HG03175 (cell line): ENCODE data around the gene RASGRP1.
A peak's percentile ranks its signal among the peaks of the same experiment; 100 is the strongest.

Experiments
- ATAC-seq: cut with Tn5 transposase; IDR thresholded peaks from one replicate; pipeline ENCODE4 v1.9.1; 2021; ENCODE audit warnings: mild to moderate bottlenecking, moderate library complexity; ENCODE audit not compliant: unreplicated experiment

The RASGRP1 gene

DNA sequence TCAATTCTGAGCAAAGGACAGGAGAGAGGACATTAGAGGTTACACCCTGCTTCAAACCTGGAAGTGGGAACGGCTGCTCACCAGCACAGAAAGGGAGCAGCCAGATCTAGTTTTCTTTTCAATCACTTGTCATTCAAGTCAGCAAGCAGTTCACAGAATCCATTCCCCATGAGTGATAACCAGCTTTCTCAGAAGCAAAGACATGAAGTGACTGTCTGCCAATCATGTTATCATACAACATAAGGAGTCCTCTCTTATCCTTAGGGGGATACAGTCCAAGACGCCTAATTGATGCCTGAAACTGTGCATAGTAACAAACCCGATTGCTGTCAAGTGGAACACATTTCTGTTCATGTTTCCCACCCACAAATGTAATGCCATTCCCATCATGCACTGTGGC, 56.0 kb downstream of the RASGRP1 start:
- no peak for ATAC-seq

DNA sequence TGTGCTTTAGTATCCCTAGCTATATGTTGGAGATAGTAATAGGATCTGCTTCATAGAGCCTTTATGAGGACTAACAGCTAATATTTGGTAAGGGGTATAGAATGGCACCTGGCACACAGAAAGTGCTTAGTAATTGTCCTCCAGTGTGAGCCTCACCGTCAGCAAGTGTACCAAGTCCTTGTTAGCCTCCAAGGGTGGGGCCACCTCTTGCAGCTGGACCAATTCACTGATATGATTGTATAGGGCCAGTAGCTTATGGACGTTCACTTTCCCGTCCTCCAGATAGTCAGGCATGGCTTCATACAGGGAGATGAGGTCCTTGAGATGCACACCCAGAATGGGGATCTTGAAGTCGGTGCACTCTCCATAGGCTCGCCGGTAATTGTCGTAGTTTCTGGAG, 57.0 kb downstream of the RASGRP1 start:
- no peak for ATAC-seq

DNA sequence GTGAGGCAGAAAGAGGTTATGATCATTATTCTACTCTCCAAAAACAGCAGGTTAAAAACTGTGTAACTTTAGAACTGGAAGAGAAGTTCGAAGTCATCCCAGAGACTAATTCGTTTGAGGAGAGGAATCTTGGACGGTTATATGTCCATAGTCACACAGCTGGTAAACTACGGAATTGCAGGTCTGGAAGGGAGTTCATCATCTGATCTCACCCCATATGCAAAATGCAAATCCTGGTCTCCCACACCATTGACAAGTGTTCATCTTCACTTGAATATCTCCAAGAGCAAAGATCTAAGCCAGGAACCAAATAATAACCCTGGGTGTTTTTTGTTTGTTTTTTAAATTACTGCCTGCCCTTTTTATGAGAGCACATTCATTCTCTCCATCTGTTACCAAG, 57.6 kb downstream of the RASGRP1 start:
- ATAC-seq: no peak

DNA sequence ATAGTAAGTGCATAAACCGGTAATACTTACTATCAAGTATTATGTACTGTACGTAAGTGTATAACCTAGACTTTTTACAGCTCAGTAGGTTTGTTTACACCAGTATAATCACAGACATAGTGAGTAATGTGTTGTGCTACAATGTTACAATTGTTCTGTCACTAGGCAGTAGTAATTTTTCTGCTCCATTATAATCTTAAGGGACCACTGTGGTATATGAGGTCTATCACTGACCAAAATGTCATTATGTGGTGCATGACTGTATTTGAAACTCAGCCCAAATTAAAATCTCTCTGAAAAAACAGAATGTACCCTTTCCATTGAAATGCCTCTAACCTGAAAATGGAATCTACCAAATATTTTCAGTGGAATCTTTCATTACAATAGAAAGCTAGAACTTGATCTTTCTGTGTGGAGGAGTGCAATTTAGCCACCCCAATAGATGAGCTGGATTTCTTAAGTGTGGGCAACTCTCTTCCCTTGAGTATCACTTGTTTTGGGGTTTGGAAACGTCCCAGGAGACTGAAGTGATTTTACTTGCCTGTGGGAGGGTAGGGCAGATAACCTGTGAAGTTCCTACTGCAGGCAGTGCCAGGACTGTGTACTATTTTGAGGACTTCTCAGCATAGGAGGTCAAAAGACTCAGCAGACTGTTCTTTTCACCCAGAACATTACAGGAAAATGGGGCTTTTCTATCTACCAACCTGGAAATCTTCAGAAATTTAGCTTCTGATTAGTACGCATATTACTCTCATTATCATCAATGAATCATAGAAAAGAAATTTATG, 59.7 kb downstream of the RASGRP1 start:
- ATAC-seq: no peak

DNA sequence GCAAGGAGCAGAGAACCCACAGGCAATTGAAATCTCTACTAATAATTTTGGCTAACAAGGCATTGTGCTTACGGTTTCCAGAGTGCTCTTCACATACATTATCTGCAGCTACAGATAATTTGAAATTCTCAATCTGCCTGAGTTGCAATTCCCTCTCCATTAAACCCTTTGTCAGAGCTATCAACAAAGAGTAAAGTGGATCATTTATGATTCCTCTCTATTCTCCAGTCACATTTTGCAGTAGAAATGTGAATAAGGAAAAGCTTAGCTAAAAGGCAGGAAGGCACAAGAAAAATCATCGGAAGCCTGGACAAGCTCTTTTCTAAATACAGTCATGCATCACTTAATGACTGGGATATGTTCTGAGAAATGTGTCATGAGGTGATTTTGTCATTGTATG, 61.1 kb downstream of the RASGRP1 start:
- no peak for ATAC-seq

DNA sequence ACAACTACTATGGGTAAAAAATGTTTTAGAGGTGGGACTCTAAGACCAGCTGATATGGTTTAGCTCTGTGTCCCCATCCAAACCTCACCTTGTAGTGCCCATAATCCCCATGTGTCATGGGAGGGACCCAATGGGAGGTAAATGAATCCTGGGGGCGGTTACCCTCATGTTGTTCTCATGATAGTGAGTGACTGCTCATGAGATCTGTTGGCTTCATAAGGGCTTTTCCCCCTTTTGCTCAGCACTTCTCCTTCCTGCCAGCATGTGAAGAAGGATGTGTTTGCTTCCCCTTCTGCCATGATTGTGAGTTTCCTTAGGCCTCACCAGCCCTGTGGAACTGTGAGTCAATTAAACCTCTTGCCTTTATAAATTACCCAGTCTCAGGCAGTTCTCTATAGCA, 65.0 kb downstream of the RASGRP1 start:
- no peak for ATAC-seq

DNA sequence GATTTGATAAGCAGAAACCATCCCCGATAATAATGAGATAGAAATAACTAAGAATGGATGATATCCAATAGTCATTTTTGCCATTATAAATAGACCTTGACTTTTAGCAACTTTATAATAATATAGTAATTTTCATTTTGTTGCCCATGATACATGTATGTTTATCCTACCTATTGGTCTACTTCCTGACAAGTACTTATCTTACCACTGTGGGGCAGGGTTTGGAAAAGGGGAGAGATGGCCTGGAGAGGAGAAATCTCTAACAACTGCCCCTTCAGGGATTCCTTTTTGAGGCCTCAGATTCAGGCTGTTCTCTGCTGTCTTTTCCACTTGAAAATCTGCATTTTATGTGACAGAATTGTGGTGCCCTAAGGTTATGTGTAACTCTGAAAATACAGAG, 68.5 kb downstream of the RASGRP1 start:
- ATAC-seq: no peak

DNA sequence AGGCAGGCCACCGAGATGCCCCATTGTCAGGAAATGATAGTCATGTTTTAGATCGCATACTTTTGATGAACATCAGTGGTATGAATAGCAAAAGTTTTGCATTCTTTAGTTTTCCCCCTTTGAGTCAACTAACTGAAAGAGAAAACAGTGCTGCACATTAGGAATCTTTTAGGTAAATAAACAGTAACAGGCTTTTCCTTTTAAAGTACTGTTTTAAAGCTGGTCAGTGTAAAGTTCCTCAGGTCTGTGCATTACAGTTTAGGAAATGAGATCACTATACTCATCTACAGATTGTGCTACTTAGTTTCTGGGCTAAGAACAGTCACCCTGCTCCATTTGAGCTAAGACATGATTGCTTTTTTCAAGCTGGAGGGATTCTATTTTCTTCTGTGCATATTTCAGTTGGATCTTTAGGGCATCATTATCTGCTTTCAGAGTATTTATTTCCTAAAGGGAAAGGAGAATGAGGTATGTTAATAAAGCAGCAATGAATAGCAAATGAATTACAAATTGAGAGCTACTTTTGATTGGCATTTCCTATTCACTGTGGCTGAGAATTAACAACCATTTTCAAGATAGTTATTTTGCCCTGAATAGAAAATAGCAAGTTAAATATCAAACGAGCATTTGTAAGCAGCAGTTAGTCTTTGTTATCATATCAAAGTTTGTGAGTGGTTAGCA, 74.2 kb downstream of the RASGRP1 start:
- no peak for ATAC-seq

DNA sequence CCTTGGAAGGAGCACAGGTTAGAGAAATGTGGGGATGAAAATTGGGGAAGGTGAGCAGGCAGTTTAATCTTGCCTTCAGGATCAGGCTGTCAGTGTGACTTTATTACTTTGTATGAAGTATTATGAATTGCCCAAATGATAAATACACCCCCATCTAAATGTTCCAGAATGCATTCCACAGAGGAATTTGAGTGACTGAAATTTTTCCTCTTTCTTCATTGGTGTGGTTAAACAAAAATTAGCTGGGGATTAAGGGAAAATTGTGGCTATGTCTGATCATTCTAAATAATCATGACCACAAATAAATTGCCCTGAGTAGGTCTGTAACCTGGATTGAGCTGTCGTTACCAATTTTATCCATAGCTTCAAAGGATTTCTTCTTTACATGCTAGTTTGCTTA, 77.2 kb downstream of the RASGRP1 start:
- ATAC-seq: no peak

DNA sequence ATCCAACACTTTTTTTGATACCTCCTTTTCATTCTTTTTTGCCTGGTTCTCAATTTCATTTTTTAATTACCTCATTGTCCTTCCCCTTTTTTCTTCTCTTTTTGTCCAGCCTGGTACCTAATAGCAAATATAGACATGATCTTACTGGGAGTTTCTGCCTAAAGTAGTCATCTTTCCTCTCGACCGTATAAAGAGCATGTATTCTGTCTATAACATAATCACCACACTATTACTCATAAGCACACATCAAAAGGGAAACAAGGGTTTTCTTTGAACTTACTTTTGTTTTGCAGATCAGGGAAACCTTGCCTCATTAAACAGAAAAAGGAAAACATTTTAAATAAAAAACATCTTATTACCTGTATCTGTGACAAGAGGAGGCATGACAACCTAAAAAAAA, 77.7 kb downstream of the RASGRP1 start:
- no peak for ATAC-seq

DNA sequence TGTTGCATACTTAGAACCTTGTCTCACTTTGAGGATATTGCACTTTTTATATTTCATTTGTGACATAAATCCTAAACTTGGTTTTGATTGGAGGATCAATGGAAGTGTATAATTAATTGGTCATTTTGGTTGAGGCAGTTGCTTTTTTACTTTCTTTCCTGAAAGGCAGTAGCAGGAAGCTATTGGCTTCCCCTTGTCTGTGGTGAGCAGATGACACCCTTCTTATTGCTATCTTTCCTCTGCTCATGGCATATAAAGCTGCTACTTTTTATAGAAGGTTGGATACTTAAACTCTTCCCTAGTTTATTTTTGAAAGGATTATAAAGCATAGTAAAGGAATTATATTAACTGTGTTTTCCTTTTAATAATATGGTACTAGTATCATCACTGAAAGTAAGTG, 82.0 kb downstream of the RASGRP1 start:
- ATAC-seq: no peak

DNA sequence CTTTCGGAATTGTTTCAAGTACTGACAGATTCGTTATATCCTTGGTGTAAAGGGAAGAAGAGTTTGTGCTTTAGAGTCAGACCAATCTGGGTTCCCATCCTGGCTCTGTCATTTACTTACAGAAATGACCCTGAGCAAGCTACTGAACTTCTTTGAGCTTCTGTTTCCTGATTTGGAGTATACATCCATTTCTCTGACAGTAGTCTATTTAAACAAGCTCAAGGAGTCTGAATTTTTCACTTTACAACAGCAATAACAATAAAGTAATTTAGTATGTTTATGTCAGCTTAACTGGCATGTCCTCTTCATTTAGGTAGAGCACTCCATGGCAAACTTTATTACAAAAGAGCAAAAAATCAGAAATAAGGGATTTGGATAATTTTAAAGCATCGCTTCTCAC, 82.9 kb downstream of the RASGRP1 start:
- ATAC-seq: no peak

DNA sequence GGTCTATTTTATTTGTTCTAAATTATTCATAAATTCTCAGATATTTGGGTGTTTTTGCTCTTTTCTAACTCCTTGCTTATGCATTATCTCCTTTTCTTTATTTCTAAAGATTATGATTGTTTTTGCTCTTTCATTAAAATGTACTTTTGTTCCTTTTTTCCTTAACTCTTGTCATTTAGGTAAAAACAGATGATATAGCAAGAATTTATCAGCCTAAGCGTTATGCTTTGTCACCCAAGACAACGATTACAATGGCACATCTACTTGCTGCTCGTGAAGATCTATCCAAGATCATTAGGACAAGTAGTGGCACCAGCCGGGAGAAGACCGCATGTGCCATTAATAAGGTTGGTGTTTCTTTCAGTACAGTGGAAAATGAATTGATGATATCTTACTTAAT, 83.5 kb downstream of the RASGRP1 start:
- ATAC-seq: no peak

DNA sequence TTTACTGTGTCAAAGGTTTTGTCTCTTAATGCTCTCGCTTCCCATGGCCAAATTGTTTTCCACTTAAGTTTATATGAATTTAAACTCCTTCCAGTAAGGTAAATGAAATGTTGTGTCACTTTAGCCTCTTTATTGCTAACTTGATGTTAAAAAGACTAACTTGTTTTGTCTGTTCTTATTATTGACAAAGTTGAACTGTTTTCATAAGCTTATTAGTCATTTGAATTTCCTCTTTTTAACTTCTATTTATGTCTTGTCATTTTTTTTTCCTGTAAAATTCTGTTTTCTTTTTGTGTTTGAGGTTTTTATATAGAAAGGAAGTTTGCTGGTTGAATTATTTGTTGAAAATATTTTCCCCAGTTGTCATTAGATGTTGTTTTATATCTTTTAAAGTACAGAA, 84.9 kb downstream of the RASGRP1 start:
- ATAC-seq: no peak

DNA sequence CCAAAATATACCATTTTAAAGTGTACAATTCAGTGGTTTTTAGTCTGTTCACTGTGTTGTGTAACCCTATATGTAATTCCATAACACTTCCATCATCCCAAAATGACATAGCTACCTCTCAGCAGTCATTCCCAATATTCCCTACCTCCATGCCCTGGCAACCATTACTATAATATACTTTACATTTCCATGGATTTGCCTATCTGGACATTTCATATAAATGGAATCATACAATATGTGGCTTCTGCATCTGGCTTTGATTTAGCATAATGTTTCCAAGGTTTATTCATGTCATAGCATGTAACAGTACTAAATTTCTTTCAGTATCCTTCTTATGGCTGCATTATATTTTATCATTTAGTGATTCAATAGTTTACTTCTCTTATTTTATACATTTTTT, 85.3 kb downstream of the RASGRP1 start:
- ATAC-seq: no peak

DNA sequence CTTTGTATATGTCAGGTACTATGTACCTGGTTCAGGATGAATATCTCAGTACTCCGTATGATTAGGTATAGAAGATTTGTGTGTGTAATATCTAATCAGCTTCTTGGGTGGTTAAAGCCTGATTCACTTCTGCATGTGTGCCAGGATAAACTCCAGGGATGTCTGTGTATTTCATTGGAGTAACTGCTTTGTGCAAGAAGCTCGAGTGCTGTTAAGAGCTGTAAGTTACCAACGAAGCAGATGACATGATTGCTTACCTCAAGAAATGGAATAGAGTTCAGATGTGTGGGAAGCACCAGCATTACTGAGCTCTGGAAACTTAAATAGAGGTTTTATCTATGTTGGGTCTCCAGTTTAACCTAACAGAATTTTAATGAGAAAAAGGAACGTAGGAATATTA, 87.0 kb downstream of the RASGRP1 start:
- no peak for ATAC-seq

DNA sequence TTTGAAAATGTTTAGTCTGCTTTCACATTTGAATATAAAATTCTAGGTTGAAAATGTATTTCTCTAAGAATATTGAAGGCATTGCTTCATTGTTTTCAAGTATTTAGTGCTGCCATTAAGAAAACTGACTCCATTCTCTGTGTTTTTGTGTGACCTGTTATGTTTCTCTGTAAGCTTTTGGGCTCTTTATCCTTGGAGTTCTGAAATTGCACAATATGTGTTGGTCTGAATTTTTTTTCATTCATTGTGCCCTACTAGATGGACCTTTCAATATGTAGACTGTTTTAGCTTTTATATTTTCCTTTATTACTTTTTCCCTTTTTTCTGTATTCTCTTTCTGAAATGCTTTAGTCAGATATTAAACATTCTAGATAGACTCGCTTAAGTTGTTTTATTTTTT, 88.5 kb downstream of the RASGRP1 start:
- no peak for ATAC-seq

DNA sequence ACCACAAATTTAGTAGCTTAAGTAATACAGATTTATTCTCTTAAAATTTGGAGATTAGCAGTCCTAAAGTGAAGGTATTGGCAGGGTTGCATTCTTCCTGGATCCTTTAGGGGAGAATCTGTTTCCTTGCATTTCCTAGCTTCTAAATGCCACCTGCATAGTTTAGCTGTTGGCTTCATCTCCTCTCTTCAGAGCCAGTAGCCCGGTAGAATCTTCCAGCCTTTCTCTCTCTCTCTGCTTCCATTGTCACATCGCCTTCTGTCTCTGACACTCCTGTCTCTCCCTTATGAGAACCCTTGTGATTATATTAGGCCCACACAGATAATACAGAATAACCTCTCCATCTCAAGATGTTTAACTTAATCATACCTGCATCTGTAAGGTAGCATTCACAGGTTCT, 89.3 kb downstream of the RASGRP1 start:
- no peak for ATAC-seq

DNA sequence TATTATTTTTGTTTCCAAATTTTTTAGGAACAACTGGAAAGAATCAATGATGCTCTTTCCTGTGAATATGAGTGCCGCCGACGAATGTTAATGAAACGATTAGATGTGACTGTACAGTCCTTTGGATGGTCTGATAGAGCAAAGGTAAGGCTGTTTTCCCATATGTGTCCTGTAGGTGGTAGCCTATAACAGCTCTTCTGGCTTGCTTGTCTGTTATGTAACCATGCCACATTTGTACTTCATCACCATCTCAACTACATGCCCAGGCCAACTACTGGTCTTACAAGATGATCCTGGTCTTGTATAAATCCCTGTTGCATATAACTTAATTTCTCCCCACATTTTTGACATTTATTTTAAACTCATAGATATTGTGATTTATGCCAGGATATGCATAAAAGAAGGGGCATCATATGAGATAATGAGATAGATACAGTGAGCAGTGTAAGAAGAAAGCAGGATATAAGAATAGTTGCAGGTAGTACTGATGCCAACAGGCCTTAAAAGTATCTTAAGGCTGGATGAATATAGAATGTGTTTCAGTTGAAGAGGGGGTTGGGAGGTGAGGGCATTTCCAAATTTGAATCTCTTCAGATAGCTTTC, 90.4 kb downstream of the RASGRP1 start:
- peak; percentile 99 for ATAC-seq

DNA sequence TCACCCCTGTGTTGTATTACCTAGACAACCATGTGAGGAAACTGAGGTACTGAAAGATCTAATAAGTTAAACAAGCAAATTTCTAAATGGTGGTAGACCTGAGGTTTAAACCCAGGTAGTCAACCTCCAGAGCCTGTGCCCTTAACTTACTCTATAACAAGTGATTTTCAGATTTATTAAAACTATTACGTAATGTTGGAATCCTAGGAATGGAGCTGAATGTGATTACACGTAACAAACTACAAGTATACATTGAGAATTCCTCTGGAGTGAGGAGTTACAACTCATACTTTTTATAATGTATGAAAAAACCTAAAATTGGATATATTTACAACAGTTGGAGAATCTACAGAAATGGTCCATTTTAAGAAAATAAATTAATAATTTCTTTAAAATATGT, 92.6 kb downstream of the RASGRP1 start:
- no peak for ATAC-seq

DNA sequence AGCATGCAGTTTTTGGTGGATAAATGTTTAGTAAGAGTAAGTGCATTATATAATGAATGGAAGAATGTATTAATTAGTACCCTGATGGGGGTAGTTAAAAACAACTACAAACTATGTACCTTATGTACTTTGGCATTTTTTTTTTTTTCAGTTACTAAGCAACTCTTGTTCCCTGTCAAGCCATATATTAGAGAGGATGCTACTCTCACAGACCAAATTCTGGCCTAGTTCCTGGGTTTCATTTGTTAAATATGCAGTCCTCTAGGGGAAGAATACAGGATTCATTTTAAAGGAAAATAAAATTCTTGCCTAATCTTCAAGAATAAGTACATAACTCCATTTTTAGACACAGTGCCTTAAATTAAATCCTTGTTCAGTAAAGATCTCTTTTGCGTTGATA, 93.8 kb downstream of the RASGRP1 start:
- no peak for ATAC-seq

DNA sequence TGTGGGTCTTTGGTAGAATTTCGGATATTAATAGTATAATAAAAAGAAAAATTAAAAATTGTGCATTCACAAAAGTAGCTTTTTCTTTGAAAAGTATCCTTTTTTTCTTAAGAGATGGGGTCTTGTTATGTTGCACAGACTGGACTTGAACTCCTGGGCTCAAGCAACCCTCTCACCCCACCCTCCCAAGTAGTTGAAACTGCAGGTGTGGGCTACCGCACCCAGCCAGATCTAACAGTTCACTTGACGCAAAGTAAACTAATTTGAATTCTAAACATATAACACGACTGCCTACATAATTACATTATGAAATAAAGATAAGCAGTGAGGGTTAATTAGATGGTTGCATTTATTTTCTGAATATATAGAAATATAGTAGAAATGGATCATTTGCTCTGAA, 99.9 kb downstream of the RASGRP1 start:
- no peak for ATAC-seq
